Measurements from ENCODE around the gene OR2T8.

OR2T8 gene

GRCh38 chr1:247962911-247963588, 43.0 kb downstream of the OR2T8 start:
- no peak for DNase-seq

GRCh38 chr1:247964933-247965332, 44.9 kb downstream of the OR2T8 start, which contains the start of gene OR2AK2:
TSS of gene OR2AK2 (plus strand) at chr1:247965233. CDS start at chr1:247965377, 144 bp downstream.
- DNase-seq = no peak

- no peak for DNase-seq
These were observed 46.6 kb downstream of the OR2T8 start for GRCh38 chr1:247966532-247967204.

Measured in CD4-positive, alpha-beta T cell treated with Interferon alpha-2 for 1 hour (primary cell).